HG02870 (cell line): Measurements from ENCODE around the gene FRMD3.
A peak's percentile ranks its signal among the peaks of the same experiment; 100 is the strongest.

ENCODE experiments used
- ATAC-seq: cut with Tn5 transposase; IDR thresholded peaks from one replicate; pipeline ENCODE4 v1.9.1; 2021; ENCODE audit warnings: mild to moderate bottlenecking, moderate library complexity; ENCODE audit not compliant: unreplicated experiment

The FRMD3 gene

DNA sequence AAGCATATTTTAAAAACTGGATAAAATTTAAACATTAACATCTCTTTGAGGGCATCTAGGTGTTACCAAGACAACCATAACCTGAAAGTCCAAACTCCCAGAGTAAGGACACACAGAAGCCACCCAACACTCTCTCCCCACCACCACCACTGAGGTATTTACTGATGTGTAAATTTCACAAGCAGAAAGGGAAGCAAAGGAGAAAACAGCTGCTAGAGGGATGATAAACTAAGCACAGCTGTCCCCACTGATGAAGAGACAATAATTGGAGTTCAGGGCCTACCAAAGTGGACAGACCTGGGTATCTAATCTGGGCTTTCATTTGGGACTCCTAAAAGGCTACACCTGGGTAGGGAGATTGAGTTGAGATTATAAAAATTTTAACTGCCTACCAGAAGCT is 63.6 kb downstream of the FRMD3 start:
- no peak for ATAC-seq

DNA sequence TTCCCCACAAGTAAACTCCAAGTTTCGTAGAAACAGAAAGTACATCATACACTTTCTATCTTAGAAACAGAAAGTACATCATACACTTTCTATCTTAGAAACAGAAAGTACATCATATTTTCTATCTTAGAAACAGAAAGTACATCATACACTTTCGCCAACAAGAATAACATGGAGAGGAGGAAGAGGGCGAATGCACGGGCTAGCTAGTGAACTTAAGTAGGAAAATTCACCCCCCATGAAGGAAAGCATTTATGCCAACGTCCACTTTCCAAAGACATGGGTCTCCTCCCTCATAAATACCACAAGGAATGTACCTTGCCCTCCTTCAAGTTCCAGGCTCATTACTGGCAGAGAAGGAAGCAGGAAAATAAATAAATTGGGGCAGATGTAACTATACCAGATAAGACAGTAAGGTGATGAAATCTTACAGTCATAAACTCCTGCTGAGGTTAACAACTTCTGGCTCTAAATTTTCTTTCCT is 64.7 kb downstream of the FRMD3 start:
- peak; percentile 99 for ATAC-seq

DNA sequence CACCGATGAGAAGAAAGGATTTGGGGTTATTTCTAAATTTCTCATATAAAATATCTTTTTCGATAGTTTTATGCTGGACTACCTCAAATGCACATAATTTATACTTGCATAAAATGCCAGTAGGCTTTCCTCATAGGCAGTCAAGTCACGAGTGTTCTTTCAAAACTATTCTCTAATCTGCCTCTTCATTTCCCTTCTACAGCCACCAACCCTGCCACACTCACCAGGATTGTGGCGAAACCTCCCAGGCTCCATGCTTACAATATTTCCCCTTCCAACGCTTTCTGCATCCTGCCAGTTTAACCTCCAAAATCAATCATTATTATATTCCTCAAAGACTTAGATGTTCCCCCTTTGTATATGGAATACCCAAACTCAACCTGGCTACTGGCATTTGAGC is 65.4 kb downstream of the FRMD3 start:
- ATAC-seq: no peak

DNA sequence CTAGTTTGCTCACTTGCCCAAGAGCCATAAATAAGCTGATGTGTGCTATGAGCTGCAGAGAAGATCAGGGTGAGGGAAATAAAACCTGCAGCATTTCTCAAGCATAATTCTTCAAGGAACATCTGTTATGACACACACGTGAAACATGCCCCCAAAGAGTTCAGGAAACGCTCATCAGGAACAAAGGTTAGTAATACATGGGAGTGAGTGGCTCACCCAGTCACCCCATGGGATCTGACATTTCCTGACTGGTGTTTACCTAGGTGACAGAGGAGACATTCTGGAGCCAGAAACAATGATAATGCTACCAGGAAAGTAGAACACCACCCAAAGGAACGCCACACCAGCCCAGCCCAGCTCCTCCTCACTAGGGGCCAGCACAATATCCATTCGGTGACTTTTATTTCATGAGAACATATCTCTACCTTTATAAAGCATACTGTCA is 66.0 kb downstream of the FRMD3 start:
- no peak for ATAC-seq

DNA sequence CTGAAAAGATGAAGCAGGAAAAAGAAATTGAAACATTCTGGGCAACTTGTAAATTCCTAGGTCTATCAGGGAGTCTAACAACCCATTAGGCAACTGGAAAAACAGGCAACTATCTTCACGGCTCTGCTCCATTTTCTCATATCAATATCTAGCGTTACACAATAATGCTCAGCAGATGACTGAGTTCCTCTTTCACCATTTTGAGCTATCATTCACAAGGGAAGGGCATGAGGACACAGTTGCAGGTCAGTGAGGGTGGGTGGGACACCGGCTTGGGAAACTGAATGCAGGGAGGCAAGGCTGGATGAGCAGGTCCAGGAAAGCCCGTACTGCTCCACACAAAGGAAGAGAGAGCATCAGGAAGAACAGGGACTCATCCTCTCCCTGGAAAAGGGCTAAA is 67.0 kb downstream of the FRMD3 start:
- no peak for ATAC-seq

DNA sequence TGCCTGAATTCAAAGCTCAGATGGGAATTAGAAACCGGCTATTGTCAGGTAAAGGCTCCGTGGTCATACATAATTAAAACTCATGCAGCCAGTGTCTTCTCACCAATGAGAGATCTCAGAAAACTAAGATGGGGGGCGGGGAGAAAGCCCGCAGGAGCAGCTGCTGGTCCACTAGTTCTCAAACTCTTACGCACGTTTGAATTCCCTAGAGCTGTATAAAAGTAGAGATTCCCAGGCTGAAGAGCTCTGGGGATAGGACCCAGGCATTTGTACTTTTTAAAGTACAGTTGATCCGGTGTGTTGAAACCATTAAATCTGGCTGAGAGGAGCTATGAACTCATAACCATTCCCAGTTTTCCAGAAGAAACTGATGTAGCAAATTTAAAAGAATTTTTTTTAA is 68.5 kb downstream of the FRMD3 start:
- ATAC-seq: no peak

DNA sequence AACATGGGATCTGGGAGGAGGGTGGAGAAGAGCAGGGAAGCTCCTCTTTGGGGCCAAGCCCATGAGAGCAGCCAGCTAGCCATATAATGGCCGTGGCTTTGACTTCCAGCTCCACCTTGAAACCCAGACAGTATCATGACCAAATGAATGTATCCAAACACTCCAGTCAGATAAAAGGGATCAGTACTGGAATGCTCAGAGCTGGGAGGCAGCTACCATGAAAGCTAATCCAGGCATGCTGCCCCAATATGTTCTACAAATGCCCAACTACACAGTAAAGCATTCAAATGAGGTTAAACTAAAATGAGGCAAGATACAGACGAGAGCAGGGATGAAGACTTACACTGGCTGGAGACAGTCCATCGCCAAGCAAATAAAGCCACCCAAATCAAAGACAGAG is 69.4 kb downstream of the FRMD3 start:
- ATAC-seq: no peak

DNA sequence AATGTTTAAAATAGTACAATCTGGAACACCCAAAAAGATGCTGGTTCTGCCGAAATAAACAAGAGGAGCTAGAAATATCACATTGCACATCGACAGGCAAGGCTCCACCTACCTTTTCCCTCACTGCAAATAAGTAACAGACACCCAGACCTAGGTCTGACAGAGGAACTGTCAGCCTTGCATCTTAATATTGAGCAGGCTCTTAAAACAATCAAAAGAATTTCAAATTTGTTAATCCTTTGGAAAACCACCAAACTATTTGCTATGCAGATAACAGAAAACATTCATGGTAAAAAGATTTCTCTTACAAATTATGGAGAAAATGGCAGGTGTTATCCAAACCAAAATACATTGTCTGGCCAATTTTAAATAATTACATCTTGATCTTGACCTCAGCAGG is 71.3 kb downstream of the FRMD3 start:
- no peak for ATAC-seq

DNA sequence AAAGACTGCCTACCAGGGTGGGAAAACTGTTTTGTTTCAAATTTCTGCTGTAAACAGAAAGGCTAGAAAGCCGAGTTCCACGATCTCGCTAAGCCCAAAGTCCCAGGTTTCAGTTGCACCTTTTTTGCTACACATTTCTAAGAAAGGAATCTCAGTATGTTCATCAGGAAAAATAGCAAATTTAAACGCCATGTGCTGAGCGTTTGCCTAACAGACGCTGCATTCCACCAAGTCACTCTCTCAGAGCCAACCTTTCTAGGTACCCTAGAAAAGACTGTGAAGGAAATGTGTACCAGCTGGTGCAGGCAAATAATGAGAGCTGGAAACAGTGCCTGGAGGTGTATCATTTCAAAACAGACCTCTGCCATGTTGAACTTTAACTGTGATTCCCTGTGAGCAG is 71.8 kb downstream of the FRMD3 start:
- ATAC-seq: no peak

DNA sequence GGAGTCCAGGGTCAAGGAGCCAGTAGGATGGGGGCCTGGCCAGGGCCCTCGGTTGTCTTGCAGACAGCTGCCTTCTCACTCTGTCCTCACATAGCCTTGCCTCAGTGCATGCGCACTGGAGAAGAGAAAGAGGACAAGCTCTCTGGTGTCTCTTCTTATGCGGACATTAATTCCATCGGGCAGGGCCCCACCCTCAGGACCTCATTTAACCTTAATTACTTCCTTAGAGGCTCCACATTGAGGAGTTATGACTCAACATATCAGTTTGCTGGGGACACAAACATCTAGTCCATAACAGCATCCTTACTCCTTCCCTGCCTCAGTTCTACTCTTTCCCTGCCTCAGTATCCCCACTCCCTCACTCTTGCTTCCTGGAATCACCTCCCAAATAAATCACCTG is 78.4 kb downstream of the FRMD3 start:
- ATAC-seq: no peak

DNA sequence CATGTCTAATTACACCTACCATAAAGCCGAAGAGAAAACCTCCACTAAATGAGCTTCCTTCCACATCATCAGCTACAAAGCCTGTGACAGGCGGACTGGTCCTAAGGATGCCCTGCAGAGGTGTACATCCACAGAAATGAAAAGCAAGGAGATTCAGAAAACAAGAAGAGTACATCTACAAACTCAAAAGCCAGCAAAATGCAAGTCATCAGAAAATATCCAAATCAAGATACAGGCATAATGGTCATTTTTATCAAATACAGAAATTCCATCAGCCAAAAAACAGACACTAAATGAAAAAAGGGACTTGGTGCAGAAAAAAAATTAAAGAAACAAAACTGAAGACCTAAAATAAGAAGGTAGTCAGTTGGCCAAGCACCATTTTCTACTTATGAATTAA is 79.7 kb downstream of the FRMD3 start:
- ATAC-seq: no peak

DNA sequence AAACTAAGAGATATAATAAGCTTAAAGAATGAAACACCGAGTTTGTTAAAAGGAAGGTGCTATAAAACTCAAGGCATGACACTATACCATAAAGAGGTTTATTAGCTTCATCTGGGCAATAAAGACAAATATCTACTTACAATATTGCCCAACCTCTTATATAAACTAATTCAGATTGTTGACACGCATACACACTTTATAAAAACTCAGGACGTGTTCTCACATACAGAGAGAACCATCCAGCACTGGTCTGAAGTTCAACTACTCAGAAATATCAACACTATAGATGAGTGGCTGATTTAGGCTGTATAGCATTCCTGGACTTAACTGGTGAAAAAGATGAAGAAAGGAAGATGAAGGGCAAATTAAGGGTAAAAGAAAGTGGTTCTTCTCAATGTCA is 81.2 kb downstream of the FRMD3 start:
- no peak for ATAC-seq

DNA sequence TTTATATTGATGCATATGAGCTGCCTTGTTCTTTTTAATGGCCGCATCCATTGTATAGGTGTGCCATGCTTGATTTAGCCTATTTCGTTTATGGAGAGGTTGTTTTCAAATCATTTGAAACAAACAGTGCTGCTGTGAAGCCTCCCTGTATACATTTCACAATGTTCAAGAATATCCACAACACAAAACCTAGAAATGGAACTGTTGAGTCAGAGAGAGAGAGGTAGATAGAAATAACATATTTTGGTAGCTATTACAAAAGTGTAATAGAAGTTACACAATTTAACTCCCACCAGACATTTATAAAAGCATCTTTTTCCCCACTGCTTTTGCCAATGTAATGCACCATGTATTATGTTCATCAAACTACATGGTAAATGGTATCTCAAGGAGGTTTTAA is 82.0 kb downstream of the FRMD3 start:
- ATAC-seq: no peak

DNA sequence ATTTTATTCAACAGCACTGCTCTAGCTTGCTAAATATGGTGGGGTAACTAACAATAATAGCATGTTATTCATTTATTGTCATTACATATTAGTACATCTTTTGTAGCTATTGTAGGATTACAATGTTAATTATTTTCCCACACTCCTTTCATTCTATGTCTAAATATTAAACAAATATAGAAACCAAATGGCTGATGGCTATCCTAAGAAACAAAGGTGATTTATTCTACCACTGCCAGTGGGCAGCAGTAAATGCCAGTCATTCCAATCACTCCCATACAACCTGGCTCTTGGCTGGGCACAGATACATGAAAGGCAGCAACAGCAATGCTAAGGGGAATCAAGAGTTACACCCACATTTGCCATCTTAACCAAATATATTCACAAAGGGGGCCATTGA is 84.1 kb downstream of the FRMD3 start:
- ATAC-seq: no peak

DNA sequence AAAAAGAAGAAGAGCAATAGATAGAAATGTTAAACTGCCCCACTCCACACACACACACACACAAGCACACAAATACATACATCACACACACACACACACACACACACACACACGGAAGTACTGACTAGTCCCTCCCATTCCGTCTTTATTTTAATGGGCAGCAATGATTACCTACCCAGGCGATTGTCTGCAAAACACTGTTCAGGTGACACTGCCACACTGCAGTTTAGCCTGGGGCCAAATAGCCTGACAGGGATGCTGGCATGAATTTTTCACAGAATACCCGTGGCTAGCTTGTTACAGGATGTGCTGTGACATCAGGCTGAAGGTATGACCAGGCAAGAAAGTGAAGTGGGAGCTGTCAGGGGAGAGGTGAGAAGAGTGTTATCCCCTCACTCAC is 86.9 kb downstream of the FRMD3 start:
- no peak for ATAC-seq

DNA sequence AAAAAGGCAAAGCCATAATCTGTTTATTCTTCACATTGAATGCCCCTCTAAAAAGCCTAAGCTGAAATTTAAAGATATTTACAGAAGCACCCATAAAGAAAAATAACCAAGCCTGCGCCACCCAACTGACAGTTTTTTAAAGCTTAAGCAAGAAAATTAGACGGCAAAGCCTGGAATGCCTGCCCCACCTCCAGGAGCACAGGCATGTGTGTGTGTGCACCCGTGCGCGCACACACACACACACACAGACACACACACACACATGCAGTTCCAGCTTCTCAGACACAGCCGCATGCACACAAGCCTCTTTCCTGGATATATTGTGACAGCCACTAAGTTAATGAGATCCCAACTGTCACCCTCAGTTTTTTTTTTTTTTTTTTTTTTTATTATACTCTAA is 88.2 kb downstream of the FRMD3 start:
- ATAC-seq: no peak

DNA sequence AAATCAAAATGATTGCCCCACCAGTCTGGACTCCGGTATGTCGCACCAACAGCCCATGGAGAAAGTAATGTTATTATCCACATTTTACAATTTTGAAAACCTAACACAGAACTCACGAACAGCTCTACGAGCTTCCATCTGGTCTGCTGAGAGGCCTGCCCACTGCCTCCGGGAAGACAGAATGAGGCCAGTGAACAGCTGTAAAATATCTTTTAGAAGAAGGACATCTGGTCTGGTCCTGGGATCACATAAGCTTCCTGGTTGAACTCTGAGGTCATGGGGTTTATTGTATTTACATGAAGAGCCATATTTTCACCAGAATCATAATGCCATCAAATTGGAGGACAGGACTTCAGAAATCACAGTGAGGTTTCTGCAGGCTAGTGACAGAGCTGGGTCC is 89.0 kb downstream of the FRMD3 start:
- no peak for ATAC-seq

DNA sequence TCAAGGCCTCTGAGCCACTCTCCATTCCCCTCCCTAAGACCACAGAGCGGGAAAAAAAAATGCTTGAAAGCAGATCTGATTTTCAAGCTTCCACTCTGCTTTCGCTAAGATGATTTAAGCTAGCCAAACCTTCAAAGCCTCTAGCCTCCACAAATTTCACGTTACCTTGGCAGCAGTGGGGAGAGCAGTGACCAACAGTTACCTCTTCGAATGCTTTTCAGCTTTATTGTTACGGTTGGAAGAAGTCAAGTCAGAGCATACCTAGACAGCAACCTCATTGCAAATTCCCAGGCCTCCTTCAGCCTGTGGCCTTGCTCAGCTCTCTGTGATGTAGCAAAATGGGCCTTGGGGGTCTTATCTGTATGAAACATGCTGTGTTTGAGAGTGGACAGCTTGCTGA is 89.6 kb downstream of the FRMD3 start:
- ATAC-seq: no peak

DNA sequence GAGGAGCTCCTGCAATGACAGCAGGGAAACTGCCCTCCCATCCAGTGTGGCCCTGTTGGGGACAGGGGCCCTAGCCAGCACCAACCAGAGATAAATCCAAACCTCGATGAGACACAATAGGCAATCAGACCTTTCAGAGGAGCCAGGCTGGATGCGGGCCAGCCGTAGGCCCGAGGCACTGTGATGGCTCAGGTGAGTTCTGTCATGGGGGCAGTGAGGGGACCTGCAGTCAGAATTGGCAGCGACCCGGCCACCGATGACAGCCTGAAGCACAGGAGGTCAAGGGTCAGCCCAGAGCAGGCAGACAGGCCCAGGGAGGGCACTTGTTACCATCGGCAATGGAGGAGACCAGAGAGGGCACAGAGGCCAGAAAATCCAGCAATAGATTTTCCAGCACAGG is 90.8 kb downstream of the FRMD3 start:
- no peak for ATAC-seq

DNA sequence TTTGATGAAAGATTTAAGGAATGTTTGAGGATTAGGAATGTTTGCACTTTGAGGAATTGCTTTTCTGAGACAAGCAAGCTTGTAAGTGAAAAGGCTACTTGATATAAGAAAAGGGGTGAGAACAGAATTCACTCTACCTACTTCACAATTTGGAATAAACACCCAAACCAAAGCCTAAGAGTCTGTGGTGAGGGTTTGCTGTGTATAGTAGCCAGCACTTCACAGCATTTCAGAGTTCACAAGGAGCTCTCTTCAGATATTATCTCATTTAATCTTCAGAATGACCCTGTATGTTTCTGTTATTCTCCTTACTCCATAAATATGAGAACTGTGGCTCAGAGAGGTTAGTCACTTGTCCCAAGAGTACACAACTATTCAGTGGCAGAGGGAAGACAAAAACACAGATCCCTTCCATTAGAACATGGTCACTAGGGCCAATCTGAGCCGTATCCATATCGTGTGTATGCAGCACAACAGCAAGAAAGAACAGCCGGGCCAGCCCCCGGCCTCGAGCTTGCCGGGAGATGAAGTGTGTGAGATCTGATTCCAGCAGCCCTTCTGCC is 92.4 kb downstream of the FRMD3 start:
- ATAC-seq: no peak

DNA sequence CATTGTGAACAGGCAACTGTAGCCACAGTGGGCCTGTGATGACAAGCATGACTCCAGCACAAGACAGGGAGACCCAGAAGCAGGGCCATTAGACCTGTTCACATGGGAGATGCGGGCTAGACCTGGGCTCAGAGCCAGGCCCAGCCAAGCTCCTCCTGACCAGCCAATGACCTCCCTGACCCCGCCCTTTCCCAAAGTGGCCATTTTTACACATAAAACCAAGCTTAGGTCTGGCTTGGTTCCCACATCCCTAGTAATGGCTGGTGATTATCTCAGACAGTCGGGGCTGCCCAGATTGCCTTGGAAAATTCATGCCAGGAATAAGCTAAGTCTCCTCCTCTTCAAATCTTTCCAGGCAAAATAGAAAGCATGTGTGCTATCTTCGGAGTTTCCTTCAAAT is 94.1 kb downstream of the FRMD3 start:
- no peak for ATAC-seq

DNA sequence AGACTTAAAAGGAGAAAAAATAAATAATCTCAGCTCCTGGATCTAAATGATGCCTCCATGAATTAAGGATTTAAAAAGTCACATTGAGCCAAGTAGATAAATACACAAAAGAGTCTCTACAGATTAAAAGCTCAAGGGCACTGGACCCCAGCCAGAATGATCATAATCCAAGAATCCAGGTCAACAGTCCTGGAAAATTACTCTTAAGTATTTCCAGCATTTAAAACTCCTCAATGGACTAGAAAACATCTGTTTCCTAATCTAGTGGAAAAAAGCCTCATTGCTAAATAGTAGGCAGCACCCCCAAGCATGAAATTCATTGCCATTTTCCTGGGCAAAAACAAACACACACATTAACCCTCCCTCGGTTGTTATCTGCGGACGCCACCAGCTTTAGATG is 96.8 kb downstream of the FRMD3 start:
- ATAC-seq: no peak

DNA sequence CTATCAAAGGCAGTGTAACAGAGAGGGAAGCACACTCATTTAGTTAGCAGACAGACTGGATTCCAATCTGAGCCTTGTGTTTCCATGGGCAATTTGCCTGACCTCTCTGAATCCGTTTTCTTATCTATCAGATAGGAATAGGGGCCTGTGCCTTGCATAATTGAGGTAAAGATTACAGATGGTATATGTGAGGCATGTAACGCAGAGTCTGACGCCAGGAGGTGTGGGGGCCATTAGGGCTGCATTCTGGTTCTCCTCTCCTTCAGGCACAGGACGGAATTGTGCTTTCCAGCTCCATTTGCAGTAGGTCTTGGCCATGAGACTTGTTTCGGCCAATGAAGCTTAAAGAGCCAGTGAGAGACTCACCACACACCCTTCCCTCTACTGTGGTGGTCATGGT is 97.6 kb downstream of the FRMD3 start:
- ATAC-seq: no peak

DNA sequence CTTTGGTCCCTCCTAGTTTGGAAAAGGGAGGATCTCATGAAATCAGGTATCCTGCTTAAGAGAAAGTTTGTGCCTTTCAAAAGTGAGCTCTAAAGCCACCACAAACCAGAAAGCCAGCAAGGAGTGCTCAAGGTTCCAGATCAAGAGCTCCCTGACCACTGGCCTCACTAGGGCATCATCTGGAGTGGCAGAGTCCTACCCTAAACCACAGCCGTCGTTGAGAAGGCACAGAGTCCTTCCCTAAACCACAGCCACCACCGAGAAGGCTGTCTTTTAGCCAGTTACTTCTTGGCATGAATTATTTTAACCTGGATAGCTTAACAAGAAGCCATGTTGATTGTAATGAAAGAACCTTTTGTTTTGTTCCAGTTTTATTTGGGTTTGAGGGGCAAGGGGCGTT is 102.9 kb downstream of the FRMD3 start:
- ATAC-seq: no peak
